Measurements from ENCODE around the gene DCLK1. TPM values are rescaled to one million over a fixed set of nuclear protein-coding genes. Genes with fewer than 3 reads are reported as not detected.
A peak's percentile ranks its signal among the peaks of the same experiment; 100 is the strongest.

DCLK1 gene
- total RNA-seq, 1 experiment from 2014 or later: 36.2 TPM

- no peak overlapping the region for H3K27ac ChIP-seq (ENCODE audit: insufficient read length, low read depth, low read length)
- no peak overlapping the region for H3K14ac ChIP-seq (ENCODE audit: insufficient read depth, low read length)
- Mint-ChIP-seq H3K4me3 (peak overlapping the region in 1 of 2 experiments; percentile 8; a peak in 2 of 5 replicates), H3K27me3 (ENCODE audit: low read depth) (peaks cover 58% of the 10 kb centered on the region), H3K9me3 (no peaks in the 10 kb centered on the region), H3K36me3 (ENCODE audit: insufficient read depth in 1 of 3, low read depth in 3 of 3) (no peaks in the 10 kb centered on the region), H3K27ac (no peak overlapping the region), H3K4me1 (peaks cover 7 to 11% of the 10 kb centered on the region in 2 experiments)
- H3K4me1 ChIP-seq (ENCODE audit: insufficient read depth, low read length): no peaks in the 10 kb centered on the region
- peaks cover 16% of the 10 kb centered on the region; the same call in 1 of the 2 replicates for H3K27me3 ChIP-seq (ENCODE audit: insufficient read depth, low read length)
- no peaks in the 10 kb centered on the region for H3K79me2 ChIP-seq (ENCODE audit: insufficient read depth, low read length)
- no peak overlapping the region for H4K8ac ChIP-seq (replicated peaks; ENCODE audit: insufficient read length, low read depth, low read length)
- no peak overlapping the region for H3K56ac ChIP-seq (ENCODE audit: insufficient read length, low read depth, low read length)
- DNase-seq: no peak
- no peak overlapping the region for H2AFZ ChIP-seq (ENCODE audit: low read length)
- no peak overlapping the region for H2BK12ac ChIP-seq (ENCODE audit: insufficient read length, low read depth, low read length)
- no peak overlapping the region for H2BK5ac ChIP-seq (ENCODE audit: insufficient read length, low read length)
- H3K23ac ChIP-seq (ENCODE audit: insufficient read length, low read depth, low read length): no peak overlapping the region
- H3K4ac ChIP-seq (ENCODE audit: low read depth, low read length): no peak overlapping the region
- H4K91ac ChIP-seq (ENCODE audit: insufficient read length, low read depth, low read length): no peak overlapping the region
- H3T11ph ChIP-seq (ENCODE audit: low read length): no peak overlapping the region
- H3K23me2 ChIP-seq (ENCODE audit: insufficient read length, low read depth, low read length, poor library complexity, severe bottlenecking): peaks cover 8% of the 10 kb centered on the region
- H2BK120ac ChIP-seq (ENCODE audit: low read depth, low read length, poor library complexity, severe bottlenecking): no peak overlapping the region
- H3K4me2 ChIP-seq (ENCODE audit: insufficient read depth, insufficient read length, low read length): no peak overlapping the region
- H3K9ac ChIP-seq (ENCODE audit: extremely low read depth, insufficient read length, low read length): no peak overlapping the region
- no peaks in the 10 kb centered on the region for H4K20me1 ChIP-seq (ENCODE audit: control insufficient read depth, insufficient read depth, insufficient read length)
- no peak overlapping the region for H3K18ac ChIP-seq (ENCODE audit: insufficient read length, low read depth, low read length)
- TF ChIP-seq, protein P1, sequence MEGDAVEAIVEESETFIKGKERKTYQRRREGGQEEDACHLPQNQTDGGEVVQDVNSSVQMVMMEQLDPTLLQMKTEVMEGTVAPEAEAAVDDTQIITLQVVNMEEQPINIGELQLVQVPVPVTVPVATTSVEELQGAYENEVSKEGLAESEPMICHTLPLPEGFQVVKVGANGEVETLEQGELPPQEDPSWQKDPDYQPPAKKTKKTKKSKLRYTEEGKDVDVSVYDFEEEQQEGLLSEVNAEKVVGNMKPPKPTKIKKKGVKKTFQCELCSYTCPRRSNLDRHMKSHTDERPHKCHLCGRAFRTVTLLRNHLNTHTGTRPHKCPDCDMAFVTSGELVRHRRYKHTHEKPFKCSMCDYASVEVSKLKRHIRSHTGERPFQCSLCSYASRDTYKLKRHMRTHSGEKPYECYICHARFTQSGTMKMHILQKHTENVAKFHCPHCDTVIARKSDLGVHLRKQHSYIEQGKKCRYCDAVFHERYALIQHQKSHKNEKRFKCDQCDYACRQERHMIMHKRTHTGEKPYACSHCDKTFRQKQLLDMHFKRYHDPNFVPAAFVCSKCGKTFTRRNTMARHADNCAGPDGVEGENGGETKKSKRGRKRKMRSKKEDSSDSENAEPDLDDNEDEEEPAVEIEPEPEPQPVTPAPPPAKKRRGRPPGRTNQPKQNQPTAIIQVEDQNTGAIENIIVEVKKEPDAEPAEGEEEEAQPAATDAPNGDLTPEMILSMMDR (conservative IDR thresholded peaks at IDR 0.05): no peak
- H3K79me1 ChIP-seq (ENCODE audit: insufficient read depth, low read depth, low read length, poor library complexity, severe bottlenecking): no peaks in the 10 kb centered on the region
- H2BK20ac ChIP-seq (ENCODE audit: low read depth, low read length, poor library complexity, severe bottlenecking): no peak overlapping the region
- WGBS (ENCODE audit: extremely low coverage, insufficient read length, low lambda C conversion rate): no CpG with 5 or more reads among the region's 4 CpGs
- H2AK5ac ChIP-seq (ENCODE audit: insufficient read length, low read length): no peak overlapping the region
- H2BK15ac ChIP-seq (ENCODE audit: low read depth, low read length): no peak overlapping the region
- H3K9me3 ChIP-seq (ENCODE audit: control insufficient read depth, low read depth, low read length): no peaks in the 10 kb centered on the region
- H4K5ac ChIP-seq (ENCODE audit: insufficient read length, low read depth, low read length): no peak overlapping the region
Measured at GRCh38 chr13:36129539-36129938, 1.6 kb downstream of the DCLK1 start.
